Measurements from ENCODE around the gene RTN4R. TPM values are rescaled to one million over a fixed set of nuclear protein-coding genes. Genes with fewer than 3 reads are reported as not detected.

The RTN4R gene
- total and polyA plus RNA-seq, 2 of the 4 experiments (the other 2 are of a cell fraction), result 0.18 to 0.94 TPM

GRCh38 chr22:20253161-20253560 lies 15.0 kb downstream of the RTN4R start:
- CTCF ChIA-PET, result no interaction called here
- no peak for DNase-seq

More at GRCh38 chr22:20253161-20253560, 15.0 kb downstream of the RTN4R start:
- no peak overlapping the region for H3K4me3 ChIP-seq (ENCODE audit: insufficient read depth, low read depth, low read length)
- H3K36me3 ChIP-seq (ENCODE audit: control insufficient read depth, insufficient read depth, low read length), result no peaks in the 10 kb centered on the region
- no peaks in the 10 kb centered on the region for H4K20me1 ChIP-seq (ENCODE audit: insufficient read depth, low read length)
- no peaks in the 10 kb centered on the region for H3K79me1 ChIP-seq (ENCODE audit: low read depth in 1 of 2, low read length in 2 of 2)
- H2BK20ac ChIP-seq (ENCODE audit: low read depth, low read length), result no peak overlapping the region
- no peak overlapping the region for H2BK15ac ChIP-seq (ENCODE audit: low read depth, low read length)
- in situ Hi-C loops (cut with MboI; ENCODE audit: low sequenced_read_pairs) (no loop called here), dilution Hi-C loops (cut with HindIII; ENCODE audit: low sequenced_read_pairs, unreplicated experiment) (no loop called here), intact Hi-C loops (cut with micrococcal nuclease) (no loop called here)
- H3K4me1 ChIP-seq (ENCODE audit: control insufficient read depth, insufficient read depth, low read length), result no peaks in the 10 kb centered on the region
- H4K5ac ChIP-seq (ENCODE audit: low read depth, low read length), result no peak overlapping the region
- WGBS, 2 experiments (ENCODE audit: extremely low coverage in 2 of 2, insufficient read length in 1 of 2), result 83% methylated on average over 1 of the region's 7 CpGs; no CpG with 5 or more reads in 1 of the 2 experiments
- BruUV-seq (replicated peaks), result no TSS peak
- no peak overlapping the region for H2AFZ ChIP-seq (replicated peaks; ENCODE audit: low read length, poor library complexity)
- no peak overlapping the region for H3K4ac ChIP-seq (ENCODE audit: low read depth, low read length)
- H2AK5ac ChIP-seq (ENCODE audit: low read depth, low read length), result no peak overlapping the region
- TF ChIP-seq ELK1 (IDR thresholded peaks at IDR 0.05; ENCODE audit: borderline replicate concordance, low read depth, low read length) (no peak), NFE2L2 (IDR thresholded peaks at IDR 0.05; ENCODE audit: low read depth, low read length) (no peak), BHLHE40 (IDR thresholded peaks at IDR 0.05; ENCODE audit: low read depth, low read length) (no peak), RAD21 (IDR thresholded peaks at IDR 0.05; ENCODE audit: low read length) (no peak), CEBPB (IDR thresholded peaks at IDR 0.05; ENCODE audit: low read depth, low read length) (no peak), RCOR1 (IDR thresholded peaks at IDR 0.05; ENCODE audit: insufficient replicate concordance, low read length) (no peak), MAFK (IDR thresholded peaks at IDR 0.05; ENCODE audit: low read depth, low read length) (no peak), FOS (IDR thresholded peaks at IDR 0.05; ENCODE audit: low read depth, low read length) (no peak), SMC3 (IDR thresholded peaks at IDR 0.05; ENCODE audit: low read depth, low read length) (no peak), RFX5 (IDR thresholded peaks at IDR 0.05; ENCODE audit: low read depth, low read length) (no peak), MAZ (IDR thresholded peaks at IDR 0.05; ENCODE audit: borderline replicate concordance, low read depth, low read length) (no peak), POLR2A (IDR thresholded peaks at IDR 0.05; ENCODE audit: low read depth, low read length) (no peak)
- TF ChIP-seq, protein P1, sequence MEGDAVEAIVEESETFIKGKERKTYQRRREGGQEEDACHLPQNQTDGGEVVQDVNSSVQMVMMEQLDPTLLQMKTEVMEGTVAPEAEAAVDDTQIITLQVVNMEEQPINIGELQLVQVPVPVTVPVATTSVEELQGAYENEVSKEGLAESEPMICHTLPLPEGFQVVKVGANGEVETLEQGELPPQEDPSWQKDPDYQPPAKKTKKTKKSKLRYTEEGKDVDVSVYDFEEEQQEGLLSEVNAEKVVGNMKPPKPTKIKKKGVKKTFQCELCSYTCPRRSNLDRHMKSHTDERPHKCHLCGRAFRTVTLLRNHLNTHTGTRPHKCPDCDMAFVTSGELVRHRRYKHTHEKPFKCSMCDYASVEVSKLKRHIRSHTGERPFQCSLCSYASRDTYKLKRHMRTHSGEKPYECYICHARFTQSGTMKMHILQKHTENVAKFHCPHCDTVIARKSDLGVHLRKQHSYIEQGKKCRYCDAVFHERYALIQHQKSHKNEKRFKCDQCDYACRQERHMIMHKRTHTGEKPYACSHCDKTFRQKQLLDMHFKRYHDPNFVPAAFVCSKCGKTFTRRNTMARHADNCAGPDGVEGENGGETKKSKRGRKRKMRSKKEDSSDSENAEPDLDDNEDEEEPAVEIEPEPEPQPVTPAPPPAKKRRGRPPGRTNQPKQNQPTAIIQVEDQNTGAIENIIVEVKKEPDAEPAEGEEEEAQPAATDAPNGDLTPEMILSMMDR (conservative IDR thresholded peaks at IDR 0.05; ENCODE audit: low read depth, low read length), result no peak
- H3K9ac ChIP-seq (ENCODE audit: low read depth, low read length), result no peak overlapping the region
- H3K23ac ChIP-seq (ENCODE audit: low read depth, low read length), result no peak overlapping the region
- no peak for ATAC-seq (ENCODE audit: low read depth)
- H3K9me3 ChIP-seq (ENCODE audit: control insufficient read depth, insufficient read depth, low read length), result no peaks in the 10 kb centered on the region
- H2BK120ac ChIP-seq (ENCODE audit: low read depth, low read length), result no peak overlapping the region
- no peak overlapping the region for H3K56ac ChIP-seq (ENCODE audit: extremely low read depth, insufficient read depth, low read length)
- POLR2A ChIA-PET (ENCODE audit: unreplicated experiment), result no interaction called here
- H3K27ac ChIP-seq (ENCODE audit: insufficient read depth, low read length), result no peak overlapping the region
- no peak overlapping the region for H2BK5ac ChIP-seq (ENCODE audit: low read depth, low read length, poor library complexity, severe bottlenecking)
- H3K14ac ChIP-seq (replicated peaks; ENCODE audit: low read depth, low read length), result no peak overlapping the region
- H4K91ac ChIP-seq (ENCODE audit: insufficient read depth, low read depth, low read length), result no peak overlapping the region
- H3K27me3 ChIP-seq (ENCODE audit: control insufficient read depth, insufficient read depth, low read length), result peaks cover 8% of the 10 kb centered on the region; the same call in 1 of the 2 replicates
- no peak overlapping the region for H2AK9ac ChIP-seq (replicated peaks; ENCODE audit: low read depth, low read length, poor library complexity)
- no peak overlapping the region for H4K8ac ChIP-seq (ENCODE audit: low read depth in 2 of 2, low read length in 2 of 2)
- no peak overlapping the region for H3K4me2 ChIP-seq (ENCODE audit: low read depth, low read length)
- H3K9me1 ChIP-seq (ENCODE audit: insufficient read depth, low read length), result 0 out of 2 replicates have a peak, but pooled peaks cover 2% of the 10 kb centered on the region
- no peak overlapping the region for H3K18ac ChIP-seq (ENCODE audit: low read depth, low read length)

All from IMR-90 (cell line).